Vagina (tissue), 2 donors: ENCODE results near the gene ARSI. TPM values are rescaled to one million over a fixed set of nuclear protein-coding genes. Genes with fewer than 3 reads are reported as not detected.

ENCODE experiments used
- DNase-seq, 2 donors: peaks; one replicate each; pipeline ENCODE4 v3.0.0-alpha.2; 2017; ENCODE audit errors: extremely low spot score in 2 of 2
- H3K27ac ChIP-seq: fragments of 200-600 bp; sonication (generic); one replicate; pipeline ENCODE4 v1.5.1; 2019
- H3K27me3 ChIP-seq: fragments of 200-600 bp; sonication (generic); one replicate; pipeline ENCODE4 v1.5.1; 2019
- H3K36me3 ChIP-seq, 2 donors: fragments of 200-600 bp; sonication (generic); one replicate each; pipeline ENCODE4 v1.5.1; 2017 to 2019
- H3K4me1 ChIP-seq: fragments of 200-600 bp; sonication (generic); one replicate; pipeline ENCODE4 v1.5.1; 2019
- H3K4me3 ChIP-seq, 2 donors: fragments of 200-600 bp; sonication (generic); 1 replicate in 1 of 2; 2 replicates in 1 of 2; pipeline ENCODE4 v1.5.1; 2016 to 2019
- H3K9me3 ChIP-seq: fragments of 200-600 bp; sonication (generic); one replicate; pipeline ENCODE4 v1.5.1; 2019
- CTCF ChIP-seq, 3 experiments: fragments of 450-650 bp in 2 of 3; fragments of 200-600 bp in 1 of 3; sonication (generic) in 1 of 3; IDR thresholded peaks; one replicate each; pipeline ENCODE4 v1.5.1; 2017 to 2019; ENCODE audit warnings: antibody characterized with exemption in 3 of 3, mild to moderate bottlenecking in 2 of 3, moderate library complexity in 2 of 3
- POLR2A ChIP-seq, 2 donors: fragments of 450-650 bp; IDR thresholded peaks; one replicate each; pipeline ENCODE4 v1.6.1; 2017; ENCODE audit warnings: antibody characterized with exemption in 2 of 2, mild to moderate bottlenecking in 2 of 2, moderate library complexity in 2 of 2
- POLR2AphosphoS5 ChIP-seq, 2 donors: sonication (generic); formaldehyde crosslinking; IDR thresholded peaks; one replicate each; pipeline ENCODE4 v1.9.0; 2017; ENCODE audit warnings: antibody characterized with exemption in 2 of 2, mild to moderate bottlenecking in 2 of 2, low read depth in 1 of 2; ENCODE audit not compliant: insufficient read depth in 1 of 2
- intact Hi-C: fragments of 100-400 bp; cut with DNase I; formaldehyde crosslinking; loops from one replicate; pipeline ENCODE4 v1.15.1; 2023
- total RNA-seq: library from RNA; depleted of rRNA; stranded (reverse); fragments of >200 nt; gene quantifications from one replicate; pipeline ENCODE4 v1.2.3, GENCODE V29; 2016

The ARSI gene
- total RNA-seq, 1 donor from 2014 or later, result 4.7 TPM

DNA sequence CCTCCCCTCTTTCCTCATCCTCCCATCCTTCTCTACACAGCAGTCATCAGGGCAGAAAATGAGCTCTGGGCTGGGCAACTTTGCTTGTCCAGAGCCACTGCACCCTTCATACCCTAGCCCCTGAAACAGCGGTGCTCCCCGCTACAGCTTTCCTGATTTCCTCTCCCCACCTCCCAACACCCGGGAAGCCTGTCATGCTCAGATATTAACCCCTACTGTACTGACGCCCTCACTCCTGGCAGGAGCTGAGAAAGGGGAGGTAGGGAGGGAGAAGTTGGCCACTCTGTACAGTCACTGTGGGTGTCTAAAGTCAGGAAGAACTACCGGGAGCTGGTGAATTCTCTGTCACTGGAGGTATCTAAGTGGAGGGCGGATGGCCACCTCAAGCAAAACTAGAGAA is 13.9 kb downstream of the ARSI start:
- no peak for DNase-seq
- intact Hi-C loops, result no loop called here
- Histone ChIP-seq H3K36me3 (no peaks in the 10 kb centered on the region), H3K9me3 (no peaks in the 10 kb centered on the region), H3K4me1 (peaks cover 3% of the 10 kb centered on the region), H3K27ac (no peak overlapping the region), H3K27me3 (no peaks in the 10 kb centered on the region), H3K4me3 (no peak overlapping the region)
- TF ChIP-seq POLR2AphosphoS5 (IDR thresholded peaks at IDR 0.05; ENCODE audit: insufficient read depth in 1 of 2, low read depth in 1 of 2), result no peak
- TF ChIP-seq POLR2A (IDR thresholded peaks at IDR 0.05), result no peak
- TF ChIP-seq CTCF (IDR thresholded peaks at IDR 0.05), result no peak

GRCh38 chr5:150288361-150288760 is 14.3 kb downstream of the ARSI start:
- no peak overlapping the region for H3K4me3 ChIP-seq
- DNase-seq, result no peak
- no peaks in the 10 kb centered on the region for H3K36me3 ChIP-seq
- no peaks in the 10 kb centered on the region for H3K4me1 ChIP-seq
- TF ChIP-seq CTCF (IDR thresholded peaks at IDR 0.05) (no peak), POLR2A (IDR thresholded peaks at IDR 0.05) (no peak), POLR2AphosphoS5 (IDR thresholded peaks at IDR 0.05; ENCODE audit: insufficient read depth in 1 of 2, low read depth in 1 of 2) (no peak)
- intact Hi-C loops, result no loop called here
- no peaks in the 10 kb centered on the region for H3K27me3 ChIP-seq
- no peaks in the 10 kb centered on the region for H3K9me3 ChIP-seq
- H3K27ac ChIP-seq, result no peak overlapping the region

DNA sequence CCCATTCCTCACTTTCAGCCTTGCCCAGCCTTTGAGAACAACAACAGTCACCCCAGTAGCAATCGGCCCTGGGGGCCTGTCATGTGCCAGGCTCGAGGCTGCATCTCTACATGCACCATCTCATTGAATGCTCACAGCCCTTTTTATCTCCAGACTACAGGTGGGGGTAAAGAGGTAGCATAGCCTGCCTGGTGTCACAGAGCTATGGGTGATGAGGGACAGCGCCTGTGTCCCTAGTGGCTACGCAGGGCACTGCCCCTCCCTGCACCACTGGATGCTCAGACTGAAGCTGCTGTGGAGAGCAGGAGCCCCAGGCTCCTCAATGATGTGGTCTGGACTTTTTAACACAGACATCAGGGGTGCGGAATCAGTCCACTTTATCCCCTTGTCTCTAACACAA is 15.9 kb downstream of the ARSI start:
- intact Hi-C loops, result no loop called here
- TF ChIP-seq CTCF (IDR thresholded peaks at IDR 0.05), result no peak
- no peak for TF ChIP-seq POLR2AphosphoS5 (IDR thresholded peaks at IDR 0.05; ENCODE audit: insufficient read depth in 1 of 2, low read depth in 1 of 2)
- no peak for TF ChIP-seq POLR2A (IDR thresholded peaks at IDR 0.05)
- Histone ChIP-seq H3K27me3 (no peaks in the 10 kb centered on the region), H3K27ac (no peak overlapping the region), H3K4me3 (no peak overlapping the region), H3K36me3 (no peaks in the 10 kb centered on the region), H3K4me1 (no peaks in the 10 kb centered on the region), H3K9me3 (no peaks in the 10 kb centered on the region)
- DNase-seq, result no peak

GRCh38 chr5:150285114-150285513 is 17.6 kb downstream of the ARSI start:
- H3K9me3 ChIP-seq, result no peaks in the 10 kb centered on the region
- H3K27ac ChIP-seq, result no peak overlapping the region
- H3K36me3 ChIP-seq, result no peaks in the 10 kb centered on the region
- TF ChIP-seq POLR2AphosphoS5 (IDR thresholded peaks at IDR 0.05; ENCODE audit: insufficient read depth in 1 of 2, low read depth in 1 of 2) (no peak), CTCF (IDR thresholded peaks at IDR 0.05) (no peak), POLR2A (IDR thresholded peaks at IDR 0.05) (no peak)
- H3K4me1 ChIP-seq, result no peaks in the 10 kb centered on the region
- intact Hi-C loops, result no loop called here
- H3K27me3 ChIP-seq, result no peaks in the 10 kb centered on the region
- DNase-seq, result no peak
- no peak overlapping the region for H3K4me3 ChIP-seq

GRCh38 chr5:150284311-150284710 is 18.4 kb downstream of the ARSI start:
- H3K27me3 ChIP-seq, result no peaks in the 10 kb centered on the region
- intact Hi-C loops, result no loop called here
- no peak for TF ChIP-seq POLR2AphosphoS5 (IDR thresholded peaks at IDR 0.05; ENCODE audit: insufficient read depth in 1 of 2, low read depth in 1 of 2)
- no peak for TF ChIP-seq CTCF (IDR thresholded peaks at IDR 0.05)
- TF ChIP-seq POLR2A (IDR thresholded peaks at IDR 0.05), result no peak
- H3K9me3 ChIP-seq, result no peaks in the 10 kb centered on the region
- H3K36me3 ChIP-seq, result no peaks in the 10 kb centered on the region
- H3K4me3 ChIP-seq, result no peak overlapping the region
- H3K4me1 ChIP-seq, result no peaks in the 10 kb centered on the region
- DNase-seq, result no peak
- H3K27ac ChIP-seq, result no peak overlapping the region
